Measurements from ENCODE around the gene COG2. TPM values are rescaled to one million over a fixed set of nuclear protein-coding genes. Genes with fewer than 3 reads are reported as not detected.

Gene COG2
- total RNA-seq, 1 donor from 2014 or later: 34.0 TPM

GRCh38 chr1:230725256-230726012 is 83.2 kb downstream of the COG2 start:
- no peak for TF ChIP-seq CTCF (conservative IDR thresholded peaks at IDR 0.05)
- Mint-ChIP-seq H3K27ac (no peak overlapping the region), H3K9me3 (peaks cover 4% of the 10 kb centered on the region), H3K4me3 (no peak overlapping the region), H3K36me3 (no peaks in the 10 kb centered on the region), H3K27me3 (peaks cover 4% of the 10 kb centered on the region), H3K4me1 (ENCODE audit: unreplicated experiment) (peaks cover 11% of the 10 kb centered on the region)
- no peak for DNase-seq (ENCODE audit: extremely low spot score, unreplicated experiment)

GRCh38 chr1:230728710-230729392 is 86.6 kb downstream of the COG2 start:
- H3K4me1 Mint-ChIP-seq (ENCODE audit: unreplicated experiment): peaks cover 11% of the 10 kb centered on the region
- H3K36me3 Mint-ChIP-seq: no peaks in the 10 kb centered on the region
- no peaks in the 10 kb centered on the region for H3K27me3 Mint-ChIP-seq
- DNase-seq (ENCODE audit: extremely low spot score, unreplicated experiment): no peak
- H3K27ac Mint-ChIP-seq: peak overlapping the region; percentile 10
- H3K4me3 Mint-ChIP-seq: no peak overlapping the region
- TF ChIP-seq CTCF (conservative IDR thresholded peaks at IDR 0.05): no peak
- H3K9me3 Mint-ChIP-seq: no peaks in the 10 kb centered on the region

- H3K27me3 Mint-ChIP-seq: peaks cover 3% of the 10 kb centered on the region
- no peak overlapping the region for H3K4me3 Mint-ChIP-seq
- H3K4me1 Mint-ChIP-seq (ENCODE audit: unreplicated experiment): peaks cover 11% of the 10 kb centered on the region
- no peak overlapping the region for H3K27ac Mint-ChIP-seq
- H3K36me3 Mint-ChIP-seq: no peaks in the 10 kb centered on the region
- no peak for DNase-seq (ENCODE audit: extremely low spot score, unreplicated experiment)
- TF ChIP-seq CTCF (conservative IDR thresholded peaks at IDR 0.05): no peak
- H3K9me3 Mint-ChIP-seq: no peaks in the 10 kb centered on the region
Observed at GRCh38 chr1:230730977-230731376, 88.7 kb downstream of the COG2 start.

- H3K27ac Mint-ChIP-seq: no peak overlapping the region
- no peak overlapping the region for H3K4me3 Mint-ChIP-seq
Observed at GRCh38 chr1:230735447-230735846, 93.2 kb downstream of the COG2 start.

GRCh38 chr1:230737622-230738262 is 95.5 kb downstream of the COG2 start:
- no peak for DNase-seq (ENCODE audit: extremely low spot score, unreplicated experiment)
- no peaks in the 10 kb centered on the region for H3K4me1 Mint-ChIP-seq (ENCODE audit: unreplicated experiment)
- peaks cover 8% of the 10 kb centered on the region for H3K27me3 Mint-ChIP-seq
- no peak for TF ChIP-seq CTCF (conservative IDR thresholded peaks at IDR 0.05)
- H3K36me3 Mint-ChIP-seq: peaks cover 4% of the 10 kb centered on the region
- H3K4me3 Mint-ChIP-seq: no peak overlapping the region
- H3K9me3 Mint-ChIP-seq: peaks cover 8% of the 10 kb centered on the region
- H3K27ac Mint-ChIP-seq: no peak overlapping the region

More at GRCh38 chr1:230735447-230735846, 93.2 kb downstream of the COG2 start:
- TF ChIP-seq CTCF (conservative IDR thresholded peaks at IDR 0.05): no peak
- peaks cover 4% of the 10 kb centered on the region for H3K36me3 Mint-ChIP-seq
- H3K9me3 Mint-ChIP-seq: peaks cover 8% of the 10 kb centered on the region
- no peak for DNase-seq (ENCODE audit: extremely low spot score, unreplicated experiment)
- no peaks in the 10 kb centered on the region for H3K4me1 Mint-ChIP-seq (ENCODE audit: unreplicated experiment)
- H3K27me3 Mint-ChIP-seq: peaks cover 8% of the 10 kb centered on the region

Data from type B pancreatic cell (in vitro differentiated cells).